HL-60 (cell line): ENCODE results near the gene HMGXB4.

Source experiments
- DNase-seq, 2 experiments: peaks; one replicate each; pipeline ENCODE4 v3.0.0-alpha.2; 2010 to 2020; ENCODE audit warnings: low read depth in 1 of 2, low spot score in 1 of 2
- H3K27ac ChIP-seq: fragments of 250-450 bp; sonication (Bioruptor Pico); replicated peaks from 2 replicates; pipeline ENCODE4 v1.5.1; 2020; ENCODE audit warnings: mild to moderate bottlenecking, moderate library complexity
- H3K27me3 ChIP-seq: fragments of 250-450 bp; sonication (Bioruptor Pico); 2 replicates; pipeline ENCODE4 v1.5.1; 2021; ENCODE audit warnings: mild to moderate bottlenecking, moderate library complexity; ENCODE audit not compliant: insufficient read depth, poor library complexity, severe bottlenecking
- H3K4me3 ChIP-seq: replicated peaks from 2 replicates; pipeline ENCODE4 v1.5.1; 2011; ENCODE audit warnings: mild to moderate bottlenecking, control low read depth, low read length; ENCODE audit not compliant: insufficient read depth
- GABPA ChIP-seq: IDR thresholded peaks from 2 replicates; pipeline ENCODE4 v1.6.1; 2012; ENCODE audit warnings: low read depth
- POLR2AphosphoS5 ChIP-seq: IDR thresholded peaks from 2 replicates; pipeline ENCODE4 v1.6.1; 2012; ENCODE audit warnings: low read depth
- SPI1 ChIP-seq: IDR thresholded peaks from 2 replicates; pipeline ENCODE4 v1.6.1; 2012; ENCODE audit warnings: low read depth, mild to moderate bottlenecking, borderline replicate concordance
- TF ChIP-seq, protein P1 (sequence below): IDR thresholded peaks from one replicate; pipeline ENCODE4 v1.5.1; 2011; ENCODE audit warnings: low read length, control low read depth, inconsistent platforms; ENCODE audit not compliant: insufficient read depth
- TF ChIP-seq, protein P2 (sequence below): IDR thresholded peaks from 2 replicates; pipeline ENCODE4 v1.6.1; 2012; ENCODE audit warnings: low read depth; ENCODE audit not compliant: insufficient replicate concordance

The HMGXB4 gene

DNA sequence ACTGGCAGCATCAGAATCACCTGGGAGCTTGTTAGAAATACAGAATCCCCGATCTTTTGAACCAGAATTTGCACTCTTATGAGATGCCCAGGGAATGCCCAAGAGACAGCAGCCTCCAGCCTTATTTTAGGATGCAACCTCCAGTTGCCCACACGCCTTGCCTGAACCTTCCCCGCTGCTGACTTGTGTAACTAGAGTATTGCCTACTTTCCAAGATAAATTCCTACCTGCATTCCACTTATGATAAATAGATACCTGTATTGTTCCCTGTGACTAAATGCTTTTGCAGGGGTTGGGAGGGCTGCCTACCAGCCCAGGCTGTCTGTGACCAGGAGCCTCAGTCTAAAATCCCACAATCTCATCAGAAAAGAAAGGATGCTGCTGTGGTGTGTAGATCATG is 44.3 kb upstream of the HMGXB4 start:
- DNase-seq, result no peak
- H3K27ac ChIP-seq, result no peak overlapping the region
- no peak overlapping the region for H3K4me3 ChIP-seq
- no peaks in the 10 kb centered on the region for H3K27me3 ChIP-seq
- TF ChIP-seq SPI1 (no peak), GABPA (no peak), POLR2AphosphoS5 (no peak)
- TF ChIP-seq, protein P1, sequence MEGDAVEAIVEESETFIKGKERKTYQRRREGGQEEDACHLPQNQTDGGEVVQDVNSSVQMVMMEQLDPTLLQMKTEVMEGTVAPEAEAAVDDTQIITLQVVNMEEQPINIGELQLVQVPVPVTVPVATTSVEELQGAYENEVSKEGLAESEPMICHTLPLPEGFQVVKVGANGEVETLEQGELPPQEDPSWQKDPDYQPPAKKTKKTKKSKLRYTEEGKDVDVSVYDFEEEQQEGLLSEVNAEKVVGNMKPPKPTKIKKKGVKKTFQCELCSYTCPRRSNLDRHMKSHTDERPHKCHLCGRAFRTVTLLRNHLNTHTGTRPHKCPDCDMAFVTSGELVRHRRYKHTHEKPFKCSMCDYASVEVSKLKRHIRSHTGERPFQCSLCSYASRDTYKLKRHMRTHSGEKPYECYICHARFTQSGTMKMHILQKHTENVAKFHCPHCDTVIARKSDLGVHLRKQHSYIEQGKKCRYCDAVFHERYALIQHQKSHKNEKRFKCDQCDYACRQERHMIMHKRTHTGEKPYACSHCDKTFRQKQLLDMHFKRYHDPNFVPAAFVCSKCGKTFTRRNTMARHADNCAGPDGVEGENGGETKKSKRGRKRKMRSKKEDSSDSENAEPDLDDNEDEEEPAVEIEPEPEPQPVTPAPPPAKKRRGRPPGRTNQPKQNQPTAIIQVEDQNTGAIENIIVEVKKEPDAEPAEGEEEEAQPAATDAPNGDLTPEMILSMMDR, result no peak
- TF ChIP-seq, protein P2, sequence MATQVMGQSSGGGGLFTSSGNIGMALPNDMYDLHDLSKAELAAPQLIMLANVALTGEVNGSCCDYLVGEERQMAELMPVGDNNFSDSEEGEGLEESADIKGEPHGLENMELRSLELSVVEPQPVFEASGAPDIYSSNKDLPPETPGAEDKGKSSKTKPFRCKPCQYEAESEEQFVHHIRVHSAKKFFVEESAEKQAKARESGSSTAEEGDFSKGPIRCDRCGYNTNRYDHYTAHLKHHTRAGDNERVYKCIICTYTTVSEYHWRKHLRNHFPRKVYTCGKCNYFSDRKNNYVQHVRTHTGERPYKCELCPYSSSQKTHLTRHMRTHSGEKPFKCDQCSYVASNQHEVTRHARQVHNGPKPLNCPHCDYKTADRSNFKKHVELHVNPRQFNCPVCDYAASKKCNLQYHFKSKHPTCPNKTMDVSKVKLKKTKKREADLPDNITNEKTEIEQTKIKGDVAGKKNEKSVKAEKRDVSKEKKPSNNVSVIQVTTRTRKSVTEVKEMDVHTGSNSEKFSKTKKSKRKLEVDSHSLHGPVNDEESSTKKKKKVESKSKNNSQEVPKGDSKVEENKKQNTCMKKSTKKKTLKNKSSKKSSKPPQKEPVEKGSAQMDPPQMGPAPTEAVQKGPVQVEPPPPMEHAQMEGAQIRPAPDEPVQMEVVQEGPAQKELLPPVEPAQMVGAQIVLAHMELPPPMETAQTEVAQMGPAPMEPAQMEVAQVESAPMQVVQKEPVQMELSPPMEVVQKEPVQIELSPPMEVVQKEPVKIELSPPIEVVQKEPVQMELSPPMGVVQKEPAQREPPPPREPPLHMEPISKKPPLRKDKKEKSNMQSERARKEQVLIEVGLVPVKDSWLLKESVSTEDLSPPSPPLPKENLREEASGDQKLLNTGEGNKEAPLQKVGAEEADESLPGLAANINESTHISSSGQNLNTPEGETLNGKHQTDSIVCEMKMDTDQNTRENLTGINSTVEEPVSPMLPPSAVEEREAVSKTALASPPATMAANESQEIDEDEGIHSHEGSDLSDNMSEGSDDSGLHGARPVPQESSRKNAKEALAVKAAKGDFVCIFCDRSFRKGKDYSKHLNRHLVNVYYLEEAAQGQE, result no peak

GRCh38 chr22:35214968-35215367 is 42.3 kb upstream of the HMGXB4 start:
- TF ChIP-seq POLR2AphosphoS5 (no peak), GABPA (no peak), SPI1 (no peak)
- TF ChIP-seq, protein P1, result no peak
- TF ChIP-seq, protein P2, result no peak
- no peak for DNase-seq
- Histone ChIP-seq H3K4me3 (no peak overlapping the region), H3K27me3 (no peaks in the 10 kb centered on the region), H3K27ac (no peak overlapping the region)

GRCh38 chr22:35215993-35216392 is 41.3 kb upstream of the HMGXB4 start:
- H3K4me3 ChIP-seq, result no peak overlapping the region
- H3K27ac ChIP-seq, result no peak overlapping the region
- DNase-seq, result no peak
- H3K27me3 ChIP-seq, result no peaks in the 10 kb centered on the region
- TF ChIP-seq SPI1 (0 out of 2 replicates have a peak, but pooled peaks have one; percentile 8), GABPA (no peak)

DNA sequence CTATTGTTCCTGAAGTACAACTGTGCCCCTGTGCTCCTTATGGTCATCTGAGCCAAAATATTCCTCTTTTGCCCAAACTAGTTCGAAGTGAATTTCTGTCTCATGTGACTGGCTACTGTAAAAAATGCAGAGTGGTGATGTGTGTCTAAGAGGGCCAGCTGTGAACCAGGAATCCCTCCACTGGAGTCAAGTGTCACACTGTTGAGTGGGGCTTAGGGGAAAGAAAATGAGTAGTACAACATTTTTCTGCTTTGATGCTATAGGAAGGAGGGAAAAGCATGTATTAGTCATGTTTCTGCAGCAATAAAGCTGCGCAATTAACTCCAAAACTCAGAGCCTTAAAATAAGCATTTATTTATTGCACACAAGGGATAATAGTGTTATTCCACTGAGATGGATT is 39.8 kb upstream of the HMGXB4 start:
- Histone ChIP-seq H3K4me3 (no peak overlapping the region), H3K27ac (no peak overlapping the region), H3K27me3 (no peaks in the 10 kb centered on the region)
- no peak for DNase-seq
- TF ChIP-seq GABPA, result no peak
- TF ChIP-seq, protein P1, result no peak
- no peak for TF ChIP-seq SPI1
- TF ChIP-seq POLR2AphosphoS5, result no peak
- TF ChIP-seq, protein P2, result no peak
